K562 (cell line): ENCODE data around the gene MAD1L1. TPM values are rescaled to one million over a fixed set of nuclear protein-coding genes. Genes with fewer than 3 reads are reported as not detected.
A peak's percentile ranks its signal among the peaks of the same experiment; 100 is the strongest.

Experiments used
- ATAC-seq: fragments of 200-7000 bp; cut with Tn5 transposase; 3 replicates; pipeline ENCODE4 v1.9.1; 2020; ENCODE audit warnings: moderate library complexity
- BruUV-seq: library from RNA; stranded (reverse); fragments of 400-500 nt; replicated peaks from 2 replicates; lab custom pipeline; 2021; lab: Mats Ljungman, UMichigan
- CTCF ChIA-PET: fragments of 300-600 bp; formaldehyde crosslinking; extraction: SDS; loops from one replicate; lab custom pipeline; 2021; ENCODE audit warnings: low intra/inter-chr PET ratio; lab: Yijun Ruan, JAX
- POLR2A ChIA-PET: fragments of 300-600, 350-650 bp; sonication (Branson Sonifier 250); formaldehyde crosslinking; extraction: SDS; loops from one replicate; lab custom pipeline; 2021; ENCODE audit warnings: antibody characterized with exemption, inconsistent platforms; lab: Yijun Ruan, JAX
- DNase-seq, 4 experiments: peaks; one replicate each; pipeline versions ENCODE4 v3.0.0 to v3.0.0-alpha.2; 2011 to 2018; ENCODE audit warnings: low spot score in 3 of 4, mixed read lengths in 3 of 4; ENCODE audit errors: extremely low read depth in 1 of 4
- FAIRE-seq: peaks from 2 replicates; lab custom pipeline; 2011; peaks lifted over from hg19 to GRCh38; lab: Jason Lieb, UNC
- H2AFZ ChIP-seq: 2 replicates; pipeline ENCODE4 v1.6.0; 2011; ENCODE audit warnings: low read depth, low read length, control low read depth, inconsistent platforms
- H3K27ac ChIP-seq: fragments of 200-600 bp; 3 replicates; pipeline ENCODE4 v1.8.0; 2011; ENCODE audit warnings: low read depth, mild to moderate bottlenecking, control low read depth, inconsistent platforms, low read length, moderate library complexity, mixed read lengths; ENCODE audit errors: extremely low read depth
- H3K27me3 ChIP-seq, 2 experiments: fragments of 300-600 bp in 1 of 2; 2 replicates in 1 of 2; 3 replicates in 1 of 2; pipeline versions ENCODE4 v1.6.0 to v1.8.0; 2011; ENCODE audit warnings: inconsistent platforms in 2 of 2, low read length in 2 of 2, mild to moderate bottlenecking in 1 of 2, mixed read lengths in 1 of 2, moderate library complexity in 1 of 2; ENCODE audit not compliant: control insufficient read depth in 2 of 2, insufficient read depth in 2 of 2
- H3K36me3 ChIP-seq: fragments of 300-600 bp; 3 replicates; pipeline ENCODE4 v1.8.0; 2011; ENCODE audit warnings: mild to moderate bottlenecking, low read length, inconsistent platforms; ENCODE audit not compliant: control insufficient read depth, insufficient read depth
- H3K4me1 ChIP-seq, 2 experiments: fragments of 200-600 bp in 1 of 2; replicated peaks in 1 of 2; 2 replicates in 1 of 2; 3 replicates in 1 of 2; pipeline versions ENCODE4 v1.5.1 to v1.8.0; 2011; ENCODE audit warnings: inconsistent platforms in 2 of 2, low read length in 2 of 2, mild to moderate bottlenecking in 1 of 2, mixed read lengths in 1 of 2, moderate library complexity in 1 of 2; ENCODE audit not compliant: control insufficient read depth in 2 of 2, insufficient read depth in 2 of 2
- H3K4me2 ChIP-seq: 2 replicates; pipeline ENCODE4 v1.6.1; 2011; ENCODE audit warnings: low read length, control low read depth, inconsistent platforms, mixed read lengths; ENCODE audit not compliant: insufficient read depth
- H3K4me3 ChIP-seq: fragments of 200-600 bp; sonication (generic), shearing (Covaris generic); 2 replicates; pipeline ENCODE4 v1.5.1; 2016; ENCODE audit warnings: control low read depth, inconsistent platforms
- H3K79me2 ChIP-seq: fragments of 200-600 bp; 3 replicates; pipeline ENCODE4 v1.8.0; 2011; ENCODE audit warnings: low read length, inconsistent platforms; ENCODE audit not compliant: control insufficient read depth, insufficient read depth
- H3K9ac ChIP-seq, 2 experiments: 2 replicates each; pipeline versions ENCODE4 v1.6.0 to v1.6.1; 2011; ENCODE audit warnings: low read depth in 2 of 2, low read length in 2 of 2, control low read depth in 1 of 2, inconsistent platforms in 1 of 2, mild to moderate bottlenecking in 1 of 2, mixed read lengths in 1 of 2; ENCODE audit not compliant: insufficient read depth in 1 of 2
- H3K9me1 ChIP-seq: one replicate; pipeline ENCODE4 v1.6.0; 2011; ENCODE audit warnings: inconsistent platforms, mild to moderate bottlenecking, low read length, moderate library complexity; ENCODE audit not compliant: control insufficient read depth, insufficient read depth
- H3K9me3 ChIP-seq: replicated peaks from 2 replicates; pipeline ENCODE4 v1.5.1; 2011; ENCODE audit warnings: low read depth, low read length, inconsistent platforms; ENCODE audit not compliant: control insufficient read depth, insufficient read depth
- H4K20me1 ChIP-seq: replicated peaks from 2 replicates; pipeline ENCODE4 v1.6.1; 2011; ENCODE audit warnings: low read length, inconsistent platforms, mixed read lengths; ENCODE audit not compliant: control insufficient read depth, insufficient read depth
- ADNP ChIP-seq: fragments of 200-800 bp; sonication (Bioruptor generic); IDR thresholded peaks from 2 replicates; pipeline ENCODE4 v1.6.1; 2016; ENCODE audit warnings: missing genetic modification characterization, missing compliant biosample characterization
- CUX1 ChIP-seq: fragments of 200-800 bp; sonication (Bioruptor generic); IDR thresholded peaks from 2 replicates; pipeline ENCODE4 v1.6.1; 2016; ENCODE audit warnings: missing genetic modification characterization, missing compliant biosample characterization
- HMGN3 ChIP-seq: IDR thresholded peaks from 2 replicates; pipeline ENCODE4 v1.6.1; 2011; ENCODE audit warnings: borderline replicate concordance, low read depth, mild to moderate bottlenecking, mixed read lengths, low read length; ENCODE audit not compliant: insufficient read length; ENCODE audit errors: extremely low read depth
- KAT7 ChIP-seq: sonication (generic); formaldehyde crosslinking; IDR thresholded peaks from 2 replicates; pipeline ENCODE4 v1.8.0; 2022; ENCODE audit warnings: missing genetic modification reagents, mild to moderate bottlenecking, borderline replicate concordance
- NONO ChIP-seq, 2 experiments: fragments of 200-400 bp in 1 of 2; fragments of 450-650 bp in 1 of 2; formaldehyde crosslinking in 1 of 2; IDR thresholded peaks; 2 replicates each; pipeline ENCODE4 v1.6.1; 2017; ENCODE audit warnings: low read depth in 2 of 2, mild to moderate bottlenecking in 2 of 2, moderate library complexity in 2 of 2, low read length in 1 of 2
- SMARCA5 ChIP-seq: fragments of 450-650 bp; IDR thresholded peaks from 2 replicates; pipeline ENCODE4 v1.6.1; 2016
- U2AF2 ChIP-seq: fragments of 200-400 bp; formaldehyde crosslinking; optimal IDR thresholded peaks from 2 replicates; pipeline ENCODE3; 2017; ENCODE audit warnings: low read depth, mild to moderate bottlenecking, low read length
- ZNF354B ChIP-seq: fragments of 250-450 bp; sonication (Bioruptor Pico); IDR thresholded peaks from 2 replicates; pipeline ENCODE4 v1.4.0; 2020
- ZNF518B ChIP-seq: fragments of 250-450 bp; sonication (Bioruptor Pico); IDR thresholded peaks from 2 replicates; pipeline ENCODE4 v1.5.0; 2021; ENCODE audit warnings: mild to moderate bottlenecking, moderate library complexity
- WGBS: fragments of 100-300 bp; shearing (Covaris generic); methylation state at CpG from one replicate; pipeline ENCODE4 v1.1.6; 2016; ENCODE audit warnings: low coverage, mixed read lengths; ENCODE audit not compliant: insufficient coverage; ENCODE audit errors: missing lambda C conversion rate; 5-methylcytosine and 5-hydroxymethylcytosine counted together
- in situ Hi-C: fragments of 300-500 bp; cut with MboI; formaldehyde crosslinking; loops from 4 replicates; pipeline ENCODE4 v1.15.0; 2018; ENCODE audit warnings: inconsistent platforms, mixed read lengths
- intact Hi-C: fragments of 100-400 bp; cut with micrococcal nuclease; formaldehyde crosslinking; loops from 2 replicates; pipeline ENCODE4 v1.14.2; 2022
- polyA plus RNA-seq, 8 experiments: library from polyadenylated mRNA; depleted of rRNA in 4 of 8; stranded (reverse) in 5 of 8; unstranded in 3 of 8; fragments of >200 nt; fragmentation: Nextera tagmentation in 2 of 8; fragmentation: Illumina TruSeq in 1 of 8; extraction: Ambion mirVana in 2 of 8; extraction: Trizol in 1 of 8; gene quantifications; 2 replicates each; pipeline versions ENCODE4 v1.2.1 to v1.2.3, GENCODE V29; 2011 to 2014; ENCODE audit warnings: inconsistent platforms in 1 of 8, missing spikeins in 1 of 8
- total RNA-seq, 7 experiments: library from RNA; depleted of rRNA in 6 of 7; stranded (reverse); fragments of >200 nt in 6 of 7; fragmentation: Illumina TruSeq in 2 of 7; extraction: Trizol in 2 of 7; gene quantifications; 2 replicates each; pipeline versions ENCODE4 v1.2.1 to v1.2.3, GENCODE V29; 2011 to 2021; ENCODE audit warnings: low replicate concordance in 1 of 7
- TF ChIP-seq, protein P1 (sequence below): fragments of 450-650 bp; IDR thresholded peaks from 2 replicates; pipeline ENCODE4 v1.6.1; 2018; ENCODE audit warnings: mild to moderate bottlenecking, low read depth; ENCODE audit not compliant: partially characterized antibody

Gene MAD1L1
- total and polyA plus RNA-seq, 9 of the 15 experiments (the other 6 are each of a cell fraction or from before 2014, with no cell fraction given): 1.7 to 89.7 (median 18.0) TPM

GRCh38 chr7:1794888-1795542 is 437.7 kb downstream of the MAD1L1 start:
- Histone ChIP-seq H3K9ac (no peak overlapping the region), H3K79me2 (no peaks in the 10 kb centered on the region), H3K9me3 (no peaks in the 10 kb centered on the region; the same call in none of the 2 replicates), H3K4me1 (no peaks in the 10 kb centered on the region), H3K4me2 (no peak overlapping the region), H3K4me3 (no peak overlapping the region), H3K9me1 (no peaks in the 10 kb centered on the region), H3K27ac (no peak overlapping the region), H3K27me3 (peaks cover 0 to 7% of the 10 kb centered on the region in 2 experiments; a peak in 1 of 5 replicates), H4K20me1 (no peaks in the 10 kb centered on the region), H3K36me3 (no peaks in the 10 kb centered on the region), H2AFZ (no peak overlapping the region)
- CTCF ChIA-PET: no interaction called here
- no TSS peak for BruUV-seq
- DNase-seq (peak in 2 of 4 experiments; percentile 35 to 48), FAIRE-seq (peak; percentile 54), ATAC-seq (peak; percentile 39; the same call in 1 of the 3 replicates)
- intact Hi-C loops (no loop called here), in situ Hi-C loops (no loop called here)
- POLR2A ChIA-PET: interaction anchor here (1.6 kb wide), 1 partner anchor 9 kb away, joined by 3 read pairs; no protein-coding TSS in a partner anchor
- WGBS: 0% methylated on average over 1 of the region's 1 CpG
- TF ChIP-seq ZNF518B (CRISPR knock-in tag): no peak
- TF ChIP-seq, protein P1, sequence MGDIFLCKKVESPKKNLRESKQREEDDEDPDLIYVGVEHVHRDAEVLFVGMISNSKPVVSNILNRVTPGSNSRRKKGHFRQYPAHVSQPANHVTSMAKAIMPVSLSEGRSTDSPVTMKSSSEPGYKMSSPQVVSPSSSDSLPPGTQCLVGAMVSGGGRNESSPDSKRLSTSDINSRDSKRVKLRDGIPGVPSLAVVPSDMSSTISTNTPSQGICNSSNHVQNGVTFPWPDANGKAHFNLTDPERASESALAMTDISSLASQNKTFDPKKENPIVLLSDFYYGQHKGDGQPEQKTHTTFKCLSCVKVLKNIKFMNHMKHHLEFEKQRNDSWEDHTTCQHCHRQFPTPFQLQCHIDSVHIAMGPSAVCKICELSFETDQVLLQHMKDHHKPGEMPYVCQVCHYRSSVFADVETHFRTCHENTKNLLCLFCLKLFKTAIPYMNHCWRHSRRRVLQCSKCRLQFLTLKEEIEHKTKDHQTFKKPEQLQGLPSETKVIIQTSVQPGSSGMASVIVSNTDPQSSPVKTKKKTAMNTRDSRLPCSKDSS: peak; percentile 35
- 0 out of 2 replicates have a peak, but pooled peaks have one; percentile 30 for TF ChIP-seq SMARCA5
- no peak for TF ChIP-seq KAT7 (CRISPR knock-in tag)
- no peak for TF ChIP-seq CUX1 (CRISPR knock-in tag)
- no peak for TF ChIP-seq NONO (IDR thresholded peaks at IDR 0.05; ENCODE audit: low read depth in 2 of 2, low read length in 1 of 2)
- no peak for TF ChIP-seq HMGN3
- no peak for TF ChIP-seq ADNP
- peak; percentile 79 for TF ChIP-seq ZNF354B
- no peak for TF ChIP-seq U2AF2
